Activated T-cell treated with anti-CD3 and anti-CD28 coated beads for 1 hour (primary cell): ENCODE results near the gene CFAP97D2.
"Not testable (repeated sequence)": the region's sequence is repeated elsewhere in the genome, so short reads cannot be mapped to it uniquely, and the experiment has no call there.

Experiments
- DNase-seq: peaks from one replicate; pipeline ENCODE4 v3.0.0-alpha.2; 2020; ENCODE audit warnings: low read depth

CFAP97D2 gene

DNA sequence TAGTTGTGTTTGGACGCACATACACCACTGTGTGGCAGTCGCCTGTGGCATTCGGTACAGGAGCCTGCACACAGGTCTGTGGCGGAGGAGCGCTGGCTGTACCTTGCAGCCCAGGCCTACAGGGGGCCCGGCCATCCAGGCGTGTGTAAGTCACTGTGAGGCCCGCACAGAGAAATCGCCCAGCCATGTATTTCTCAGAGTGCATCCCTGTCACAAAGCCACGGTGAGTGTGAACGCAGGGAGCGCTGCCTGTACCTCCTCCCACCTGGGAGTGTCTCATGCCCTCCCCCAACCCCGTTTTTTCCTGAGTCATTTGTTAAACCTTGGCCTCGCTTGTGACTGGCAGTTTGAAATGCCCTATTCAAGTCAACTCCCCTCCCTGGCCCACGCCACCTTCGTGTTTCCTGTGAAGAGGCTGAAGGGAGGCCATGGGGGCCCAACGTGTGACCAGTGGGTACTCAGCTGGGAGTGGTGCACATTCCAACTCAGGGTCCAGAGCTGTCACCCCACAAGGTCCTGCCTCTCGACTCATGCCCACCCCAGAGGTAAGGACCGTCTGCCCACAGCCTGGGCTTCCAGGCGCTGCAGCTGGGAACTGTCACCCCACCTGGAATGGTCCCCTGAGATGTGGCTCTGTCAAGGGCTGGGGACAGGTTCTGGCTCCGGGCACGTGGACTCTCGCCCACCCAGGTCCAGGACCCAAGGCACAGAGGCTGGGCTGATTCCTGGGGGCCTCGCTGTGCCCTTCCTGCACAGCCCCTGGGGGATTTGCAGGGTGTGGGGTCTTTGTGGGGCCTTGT, 35.1 kb upstream of the CFAP97D2 start:
- DNase-seq = no peak

DNA sequence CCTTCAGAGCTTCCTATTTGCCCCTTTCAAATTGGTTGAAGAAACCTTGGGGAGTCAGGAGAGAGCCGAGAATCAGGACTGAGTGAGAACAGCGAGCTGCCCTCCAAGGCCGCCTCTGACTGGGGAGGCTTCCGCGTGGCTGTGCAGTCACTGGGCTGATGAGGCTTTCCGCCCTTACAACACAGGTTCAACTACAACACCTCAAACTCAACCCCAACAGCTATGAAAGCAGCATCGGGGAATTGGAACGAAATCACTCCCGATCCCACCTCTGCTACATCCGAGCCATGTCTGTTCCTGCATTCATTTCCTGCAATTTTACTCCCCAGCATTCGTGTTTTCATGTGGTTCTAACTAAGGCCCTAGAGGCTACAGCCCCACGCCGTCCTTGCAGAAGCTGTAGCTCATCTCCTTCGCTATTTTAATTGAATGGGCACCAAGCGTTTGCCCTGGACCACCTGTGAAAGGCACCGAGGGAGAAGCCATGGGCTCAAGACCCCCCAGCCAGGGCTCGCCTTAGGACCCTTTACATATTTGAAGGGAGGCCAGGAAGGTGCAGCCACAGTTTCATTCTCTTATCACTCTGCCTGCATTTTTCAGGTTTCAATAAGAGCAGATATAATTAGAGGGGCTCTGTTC, 34.3 kb upstream of the CFAP97D2 start:
- no peak for DNase-seq

- no peak for DNase-seq
Observed at GRCh38 chr13:114145256-114145655, 33.8 kb upstream of the CFAP97D2 start.

GRCh38 chr13:114145722-114146121, 33.3 kb upstream of the CFAP97D2 start:
- no peak for DNase-seq

GRCh38 chr13:114146173-114146572, 32.9 kb upstream of the CFAP97D2 start:
- no peak for DNase-seq

DNA sequence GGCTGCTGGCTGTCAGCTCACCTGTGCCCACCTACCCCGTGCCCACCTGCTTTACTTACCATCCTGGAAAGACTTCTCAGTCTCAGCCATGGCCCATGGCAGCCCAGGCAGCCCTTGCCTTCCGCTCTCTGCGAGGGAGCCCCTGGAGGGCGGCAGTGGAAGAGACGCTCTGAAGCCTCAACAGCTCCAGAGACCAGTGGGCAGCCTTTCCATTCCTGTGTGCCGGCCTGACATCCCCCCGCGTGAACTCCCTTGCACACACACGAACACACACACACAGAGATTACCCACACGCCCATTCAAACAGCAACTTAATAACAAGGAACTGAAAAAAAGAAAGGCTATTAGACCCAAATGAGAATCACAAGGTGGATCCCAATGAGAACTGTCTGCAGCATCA, 32.4 kb upstream of the CFAP97D2 start:
- no peak for DNase-seq

- no peak for DNase-seq
Observed at GRCh38 chr13:114147803-114148520, 31.1 kb upstream of the CFAP97D2 start.

DNA sequence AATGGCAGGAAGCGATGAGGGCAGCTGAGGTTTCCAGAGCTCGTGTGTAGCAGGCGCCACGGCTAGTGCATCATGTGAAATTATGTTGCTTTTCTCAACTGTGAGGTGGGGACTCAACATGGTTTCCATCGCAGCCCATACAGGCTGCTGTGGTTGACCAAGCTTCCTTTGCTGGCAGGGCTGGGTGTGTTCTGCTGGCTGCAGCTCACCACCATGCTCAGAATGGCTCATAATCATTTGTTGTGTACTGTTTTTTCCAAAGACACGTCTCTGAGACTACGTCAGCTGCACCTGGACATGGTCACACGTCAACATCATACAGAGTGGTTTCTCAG, 30.6 kb upstream of the CFAP97D2 start:
- DNase-seq = peak; percentile 70

- DNase-seq = not testable (repeated sequence)
Observed at GRCh38 chr13:114148886-114149285, 30.2 kb upstream of the CFAP97D2 start.

DNA sequence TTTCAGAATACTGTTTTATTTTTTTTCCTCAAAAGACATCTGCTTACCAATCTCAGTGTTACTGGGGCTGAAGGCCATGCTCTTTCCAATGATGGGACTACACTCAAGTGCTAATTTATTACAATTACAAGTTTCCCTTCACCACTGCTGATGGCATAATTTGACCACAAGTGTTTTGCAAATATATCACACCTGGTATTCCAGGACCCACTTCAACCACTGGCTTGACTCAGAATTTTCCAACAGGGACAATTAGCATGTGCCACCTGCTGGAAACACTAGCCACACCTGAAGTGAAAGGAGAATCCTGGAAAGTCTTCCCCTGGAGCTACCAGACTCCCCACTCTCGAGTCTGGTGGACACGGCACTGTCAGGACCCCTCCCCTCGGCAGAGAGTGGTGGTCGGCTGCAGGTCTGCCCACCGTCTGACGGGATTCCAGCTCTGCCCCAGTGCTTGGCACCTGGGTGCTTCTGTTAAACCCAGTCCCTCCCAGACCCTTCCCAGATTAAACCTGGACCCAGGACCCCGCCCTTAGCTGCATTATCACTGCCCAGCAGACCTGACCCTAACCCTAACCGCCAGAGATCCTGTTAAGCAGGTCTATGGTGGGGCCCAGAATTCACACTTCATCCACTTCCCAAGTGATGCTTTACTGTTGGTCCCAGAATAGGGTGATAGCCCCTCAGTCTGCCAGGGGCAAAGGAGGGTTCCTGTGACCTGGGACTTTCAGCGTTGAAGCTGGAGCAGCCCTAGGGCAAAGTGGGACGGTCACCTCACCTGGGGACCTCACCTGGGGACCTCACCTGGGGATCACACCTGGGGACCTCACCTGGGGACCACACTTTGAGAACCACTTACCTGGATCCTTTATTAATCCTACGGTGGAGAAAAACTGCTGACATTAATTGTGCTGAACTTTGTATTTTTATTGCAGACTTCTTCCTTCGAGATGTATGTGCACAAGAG, 29.0 kb upstream of the CFAP97D2 start:
- DNase-seq = no peak

DNA sequence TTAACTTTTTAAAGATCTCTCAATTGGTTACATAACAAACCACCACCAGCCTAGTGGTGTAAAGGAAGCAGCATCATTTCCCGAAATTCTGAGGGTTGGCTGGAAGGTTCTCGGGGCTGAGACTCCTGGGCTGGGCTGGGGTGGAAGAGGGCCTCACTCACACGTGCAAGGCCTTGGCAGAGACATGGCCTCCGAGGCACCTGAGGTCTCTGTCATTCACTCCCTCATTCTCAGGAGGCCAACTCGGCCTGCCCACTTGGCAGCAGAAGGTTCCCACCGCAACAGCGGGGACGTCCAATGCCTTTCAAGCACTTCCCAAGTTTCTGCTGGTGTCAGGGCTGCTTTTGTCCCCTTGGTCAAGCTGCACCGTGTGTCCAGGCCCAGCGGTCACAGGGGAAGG, 28.0 kb upstream of the CFAP97D2 start:
- no peak for DNase-seq

DNA sequence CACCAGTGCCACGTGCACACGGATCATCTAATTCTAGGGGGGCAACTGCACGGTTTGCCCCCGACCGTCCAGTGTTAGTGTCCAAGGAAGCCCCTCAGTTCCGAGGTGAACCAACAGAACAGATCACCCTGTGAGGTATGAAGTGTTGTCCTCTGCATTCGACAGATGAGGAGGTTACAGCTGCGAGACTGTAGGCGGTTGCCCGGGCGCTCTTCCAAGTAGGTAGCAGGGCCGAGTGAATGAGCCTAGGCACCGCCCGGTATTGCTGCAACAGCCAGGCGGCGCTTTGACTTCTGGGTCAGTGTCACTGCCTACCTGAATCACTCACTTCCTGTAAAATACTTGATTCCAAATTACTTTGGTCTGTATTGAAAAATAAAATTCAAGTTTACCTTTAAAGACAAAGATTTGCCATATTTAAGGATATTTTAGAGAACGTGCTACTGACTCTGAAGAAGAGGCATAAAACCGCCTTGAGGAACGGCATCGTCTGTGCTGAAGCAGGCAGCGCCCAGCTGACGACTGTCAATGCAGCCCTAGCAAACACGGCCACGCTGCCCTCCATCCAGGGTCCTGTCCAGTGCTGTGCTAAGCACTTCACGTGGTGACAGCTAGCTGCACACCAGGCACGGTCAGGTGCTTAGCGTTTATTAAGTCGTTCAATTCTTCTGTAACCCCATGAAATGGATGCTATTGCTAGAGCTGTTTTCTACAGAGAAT, 27.3 kb upstream of the CFAP97D2 start:
- peak; percentile 50 for DNase-seq

DNA sequence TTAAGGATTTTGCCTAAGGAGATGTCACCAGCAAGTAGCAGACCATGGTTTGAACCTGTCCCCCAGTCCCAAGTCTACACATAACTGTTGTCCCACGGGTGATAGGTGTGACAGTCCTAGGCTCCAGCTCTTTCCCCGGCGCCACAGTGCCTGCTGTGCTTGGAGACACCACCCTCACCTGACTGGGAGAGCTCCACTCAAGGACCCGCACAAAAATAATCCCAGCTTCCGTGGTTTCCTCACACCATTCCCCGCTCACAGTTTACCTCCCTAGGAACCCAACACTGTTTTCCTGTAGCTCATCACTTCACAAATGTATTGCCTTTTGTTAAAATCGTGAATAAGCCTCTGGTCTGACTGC, 26.8 kb upstream of the CFAP97D2 start:
- DNase-seq = no peak

DNA sequence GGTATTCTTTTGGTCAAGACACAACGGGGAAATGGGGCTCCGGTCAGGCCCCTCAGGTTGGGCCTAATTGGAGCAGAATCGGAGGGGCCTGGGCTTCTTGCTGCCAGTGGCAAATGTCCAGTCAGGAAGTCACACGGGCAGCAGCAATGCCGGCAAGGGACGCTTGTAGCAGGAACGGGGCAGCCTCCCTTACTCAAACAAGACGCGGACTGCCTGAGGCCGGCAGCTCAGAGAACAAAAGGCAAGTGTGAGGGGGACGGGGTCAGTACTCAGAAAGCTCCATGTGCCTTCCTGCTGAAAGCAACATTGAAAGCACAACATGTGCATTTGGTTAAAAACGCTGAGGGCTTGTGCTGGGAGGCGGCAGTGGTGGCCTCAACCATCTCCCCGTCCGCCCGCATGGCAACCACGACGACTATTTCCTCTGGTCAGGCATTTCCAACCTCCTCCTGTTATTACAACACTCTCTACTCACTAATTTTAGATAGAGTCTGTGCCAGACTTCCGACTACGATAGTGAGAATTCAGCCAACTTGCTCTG, 26.2 kb upstream of the CFAP97D2 start:
- no peak for DNase-seq

DNA sequence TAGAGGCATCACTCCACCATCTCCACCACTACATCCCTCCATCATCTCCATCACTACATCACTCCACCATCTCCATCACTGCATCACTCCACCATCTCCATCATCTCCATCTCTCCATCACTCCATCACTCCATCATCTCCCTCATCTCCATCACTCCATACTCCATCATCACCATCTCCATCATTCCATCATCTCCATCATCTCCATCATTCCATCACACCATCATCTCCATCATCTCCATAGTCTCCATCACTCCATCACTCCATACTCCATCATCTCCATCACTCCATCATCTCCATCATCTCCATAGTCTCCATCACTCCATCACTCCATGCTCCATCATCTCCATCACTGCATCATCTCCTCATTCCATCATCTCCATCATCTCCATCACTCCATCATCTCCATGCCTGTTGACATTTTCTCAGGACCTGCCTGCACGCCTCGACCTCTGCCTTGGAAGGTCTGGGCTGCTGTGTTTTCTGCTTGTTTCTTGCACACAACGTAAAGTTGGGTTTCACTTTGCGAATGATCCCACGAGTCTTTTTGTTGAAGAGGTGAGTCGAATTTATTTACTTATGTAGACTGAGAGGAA, 25.5 kb upstream of the CFAP97D2 start:
- DNase-seq = no peak

DNA sequence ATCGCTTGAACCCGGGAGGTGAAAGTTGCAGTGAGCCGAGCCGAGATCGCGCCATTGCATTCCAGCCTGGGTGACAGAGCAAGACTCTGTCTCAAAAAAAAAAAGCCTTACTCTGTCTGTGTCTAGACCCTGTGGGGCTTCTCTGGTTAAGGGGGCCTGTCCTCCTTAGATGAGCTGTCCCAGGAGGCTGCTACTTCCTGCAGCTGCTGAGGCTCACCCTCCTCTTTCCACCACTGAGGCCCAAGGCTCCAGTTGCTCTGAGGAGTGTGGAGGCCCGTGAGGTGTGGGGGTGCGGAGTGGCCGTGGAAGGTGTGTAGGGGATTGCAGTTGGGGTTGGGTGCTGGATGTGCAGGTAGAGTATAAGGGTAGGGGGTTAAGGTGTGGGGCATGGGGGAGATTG, 24.6 kb upstream of the CFAP97D2 start:
- no peak for DNase-seq

DNA sequence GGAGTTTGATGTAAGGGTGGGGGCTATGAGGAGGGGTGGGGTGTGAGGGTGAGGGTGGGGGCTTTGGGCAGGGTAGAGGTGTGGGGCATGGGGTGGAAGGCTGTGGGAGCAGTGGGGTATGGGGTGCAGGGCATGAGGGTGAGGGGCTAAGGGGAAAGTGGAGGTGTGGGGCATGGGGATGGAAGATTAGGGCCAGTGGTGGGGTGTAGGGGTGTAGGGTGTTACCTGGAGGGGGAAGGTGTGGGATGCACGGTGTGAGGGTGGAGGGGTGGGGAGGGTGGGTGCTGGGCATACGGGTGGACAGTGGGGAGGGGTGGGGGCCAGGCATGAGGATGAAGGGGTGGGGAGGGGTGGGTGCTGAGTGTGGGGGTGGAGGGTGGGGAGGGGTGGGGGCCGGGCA, 23.7 kb upstream of the CFAP97D2 start:
- DNase-seq = no peak

- no peak for DNase-seq
Observed at GRCh38 chr13:114155926-114156883, 22.9 kb upstream of the CFAP97D2 start.

DNA sequence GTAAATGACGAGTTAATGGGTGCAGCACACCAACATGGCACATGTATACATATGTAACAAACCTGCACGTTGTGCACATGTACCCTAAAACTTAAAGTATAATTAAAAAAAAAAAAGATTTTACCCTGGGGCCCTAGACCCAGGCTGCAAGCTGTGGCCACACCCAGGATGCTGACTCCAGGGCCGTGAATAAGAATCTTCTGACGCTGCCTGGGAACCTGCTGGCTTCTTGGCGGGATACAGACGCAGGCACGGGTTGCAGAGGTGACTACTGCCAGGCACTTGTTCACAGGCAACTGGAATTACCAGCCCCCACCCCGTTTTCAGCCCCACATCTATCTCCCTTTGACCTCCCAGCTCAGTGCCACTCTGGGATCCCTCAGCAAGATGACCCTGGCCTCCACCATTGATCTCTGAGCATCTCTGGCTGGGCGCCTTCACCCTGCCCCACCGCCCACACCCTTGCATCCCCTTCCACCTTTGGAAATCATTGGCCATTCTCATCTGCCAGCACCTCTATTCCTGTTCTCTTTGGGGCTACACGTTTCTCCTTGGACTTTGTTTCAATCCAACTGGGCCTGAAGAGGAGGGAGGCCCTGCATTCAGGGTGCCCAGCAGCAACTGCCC, 21.1 kb upstream of the CFAP97D2 start:
- DNase-seq = no peak
